Activated T-cell treated with anti-CD3 and anti-CD28 coated beads, Interleukin-2, amount 50 U/mL, for 72 hours (primary cell): ENCODE data around the gene HNRNPA1. TPM values are rescaled to one million over a fixed set of nuclear protein-coding genes. Genes with fewer than 3 reads are reported as not detected.

Experiments
- ATAC-seq, 2 donors: fragments of 150-1000 bp; cut with Tn5 transposase; replicated peaks in 1 of 2; 2 replicates each; pipeline ENCODE4 v1.10.0; 2021; ENCODE audit warnings: moderate library complexity in 2 of 2, mild to moderate bottlenecking in 1 of 2
- DNase-seq, 2 donors: peaks; one replicate each; pipeline ENCODE4 v3.0.0; 2021 to 2022; ENCODE audit warnings: mixed read lengths in 1 of 2
- H3K27ac Mint-ChIP-seq: one replicate; pipeline ENCODE4 v1.8.0; 2022; ENCODE audit warnings: mild to moderate bottlenecking, moderate library complexity, mixed read lengths
- H3K27me3 Mint-ChIP-seq: one replicate; pipeline ENCODE4 v1.8.0; 2022; ENCODE audit warnings: low read depth, mixed read lengths
- H3K36me3 Mint-ChIP-seq, 2 donors: one replicate each; pipeline ENCODE4 v1.8.0; 2022; ENCODE audit warnings: mixed read lengths in 2 of 2, mild to moderate bottlenecking in 1 of 2; ENCODE audit not compliant: insufficient read depth in 2 of 2
- H3K4me1 Mint-ChIP-seq: one replicate; pipeline ENCODE4 v1.8.0; 2022; ENCODE audit warnings: low read depth, mixed read lengths
- H3K4me3 Mint-ChIP-seq, 2 donors: one replicate each; pipeline ENCODE4 v1.8.0; 2022; ENCODE audit warnings: mild to moderate bottlenecking in 2 of 2, mixed read lengths in 2 of 2, moderate library complexity in 2 of 2
- H3K9me3 Mint-ChIP-seq, 2 donors: one replicate each; pipeline ENCODE4 v1.8.0; 2022; ENCODE audit warnings: mixed read lengths in 2 of 2
- total RNA-seq, 2 donors: library from RNA; stranded (reverse); gene quantifications; one replicate each; pipeline ENCODE4 v1.2.3, GENCODE V29; 2022

The HNRNPA1 gene
- total RNA-seq, 2 donors from 2014 or later, result 1,863 to 1,950 TPM

- Mint-ChIP-seq H3K9me3 (no peaks in the 10 kb centered on the region), H3K36me3 (peaks cover 7 to 9% of the 10 kb centered on the region in 2 donors), H3K27me3 (no peaks in the 10 kb centered on the region), H3K4me1 (peaks cover 28% of the 10 kb centered on the region), H3K4me3 (peak overlapping the region in 1 of 2 donors; percentile 56), H3K27ac (peak overlapping the region; percentile 27)
- no peak for ATAC-seq
- DNase-seq, result no peak
Observed at GRCh38 chr12:54258201-54258681, 22.3 kb upstream of the HNRNPA1 start.

GRCh38 chr12:54259194-54260011 lies 21.1 kb upstream of the HNRNPA1 start:
- peak overlapping the region; percentile 82 for H3K27ac Mint-ChIP-seq
- ATAC-seq (peak; percentile 69 to 78), DNase-seq (peak; percentile 43 to 59)
- H3K4me3 Mint-ChIP-seq, result peak overlapping the region; percentile 79 to 81
- H3K27me3 Mint-ChIP-seq, result no peaks in the 10 kb centered on the region
- H3K36me3 Mint-ChIP-seq, result peaks cover 9 to 10% of the 10 kb centered on the region in 2 donors
- no peaks in the 10 kb centered on the region for H3K9me3 Mint-ChIP-seq
- H3K4me1 Mint-ChIP-seq, result peaks cover 39% of the 10 kb centered on the region

GRCh38 chr12:54261815-54262402 lies 18.6 kb upstream of the HNRNPA1 start:
- Mint-ChIP-seq H3K27ac (peak overlapping the region; percentile 32), H3K4me3 (no peak overlapping the region), H3K36me3 (peaks cover 6% of the 10 kb centered on the region in 2 donors), H3K27me3 (no peaks in the 10 kb centered on the region), H3K9me3 (no peaks in the 10 kb centered on the region), H3K4me1 (peaks cover 54% of the 10 kb centered on the region)
- DNase-seq, result no peak
- ATAC-seq, result no peak

GRCh38 chr12:54262403-54262925 lies 18.1 kb upstream of the HNRNPA1 start:
- DNase-seq (no peak), ATAC-seq (no peak)
- H3K4me3 Mint-ChIP-seq, result peak overlapping the region in 1 of 2 donors; percentile 11
- peaks cover 3 to 6% of the 10 kb centered on the region in 2 donors for H3K36me3 Mint-ChIP-seq
- H3K9me3 Mint-ChIP-seq, result no peaks in the 10 kb centered on the region
- peak overlapping the region; percentile 69 for H3K27ac Mint-ChIP-seq
- peaks cover 54% of the 10 kb centered on the region for H3K4me1 Mint-ChIP-seq
- no peaks in the 10 kb centered on the region for H3K27me3 Mint-ChIP-seq

- H3K4me3 Mint-ChIP-seq, result peak overlapping the region in 1 of 2 donors; percentile 20
- H3K9me3 Mint-ChIP-seq, result no peaks in the 10 kb centered on the region
- H3K27me3 Mint-ChIP-seq, result no peaks in the 10 kb centered on the region
- DNase-seq (no peak), ATAC-seq (no peak)
- peak overlapping the region; percentile 78 for H3K27ac Mint-ChIP-seq
- H3K36me3 Mint-ChIP-seq, result peaks cover 4 to 6% of the 10 kb centered on the region in 2 donors
- H3K4me1 Mint-ChIP-seq, result peaks cover 49% of the 10 kb centered on the region
Observed at GRCh38 chr12:54265364-54265812, 15.1 kb upstream of the HNRNPA1 start.

- no peak for ATAC-seq
- no peak overlapping the region for H3K4me3 Mint-ChIP-seq
Observed at GRCh38 chr12:54266852-54267251, 13.7 kb upstream of the HNRNPA1 start.

GRCh38 chr12:54270345-54270744 lies 10.2 kb upstream of the HNRNPA1 start:
- Mint-ChIP-seq H3K27me3 (no peaks in the 10 kb centered on the region), H3K4me3 (peak overlapping the region; percentile 4 to 83), H3K36me3 (peaks cover 3 to 15% of the 10 kb centered on the region in 2 donors), H3K4me1 (peaks cover 66% of the 10 kb centered on the region), H3K27ac (peak overlapping the region; percentile 99), H3K9me3 (no peaks in the 10 kb centered on the region)
- ATAC-seq, result peak; percentile 58 to 69
- no peak for DNase-seq

More at GRCh38 chr12:54266852-54267251, 13.7 kb upstream of the HNRNPA1 start:
- Mint-ChIP-seq H3K9me3 (no peaks in the 10 kb centered on the region), H3K27me3 (no peaks in the 10 kb centered on the region), H3K27ac (no peak overlapping the region), H3K36me3 (peaks cover 4 to 8% of the 10 kb centered on the region in 2 donors), H3K4me1 (peaks cover 54% of the 10 kb centered on the region)
- no peak for DNase-seq

- H3K36me3 Mint-ChIP-seq, result peaks cover 4 to 15% of the 10 kb centered on the region in 2 donors
Observed at GRCh38 chr12:54272214-54272613, 8.3 kb upstream of the HNRNPA1 start.

GRCh38 chr12:54273981-54274380 lies 6.5 kb upstream of the HNRNPA1 start:
- peaks cover 93% of the 10 kb centered on the region for H3K4me1 Mint-ChIP-seq
- H3K27me3 Mint-ChIP-seq, result no peaks in the 10 kb centered on the region
- ATAC-seq (no peak), DNase-seq (no peak)
- H3K27ac Mint-ChIP-seq, result peak overlapping the region; percentile 69
- peaks cover 4 to 22% of the 10 kb centered on the region in 2 donors for H3K36me3 Mint-ChIP-seq
- no peak overlapping the region for H3K4me3 Mint-ChIP-seq
- H3K9me3 Mint-ChIP-seq, result no peaks in the 10 kb centered on the region

More at GRCh38 chr12:54272214-54272613, 8.3 kb upstream of the HNRNPA1 start:
- Mint-ChIP-seq H3K4me1 (peaks cover 79% of the 10 kb centered on the region), H3K27ac (peak overlapping the region; percentile 96), H3K27me3 (no peaks in the 10 kb centered on the region), H3K4me3 (peak overlapping the region; percentile 14 to 89), H3K9me3 (no peaks in the 10 kb centered on the region)
- DNase-seq (no peak), ATAC-seq (peak; percentile 83 to 86)

GRCh38 chr12:54276368-54276767 lies 4.2 kb upstream of the HNRNPA1 start:
- H3K4me1 Mint-ChIP-seq, result peaks cover 72% of the 10 kb centered on the region
- H3K27me3 Mint-ChIP-seq, result no peaks in the 10 kb centered on the region
- H3K36me3 Mint-ChIP-seq, result peaks cover 4 to 17% of the 10 kb centered on the region in 2 donors
- H3K9me3 Mint-ChIP-seq, result no peaks in the 10 kb centered on the region
- DNase-seq (no peak), ATAC-seq (no peak)
- peak overlapping the region in 1 of 2 donors; percentile 94 for H3K4me3 Mint-ChIP-seq
- peak overlapping the region; percentile 94 for H3K27ac Mint-ChIP-seq

GRCh38 chr12:54277823-54278276 lies 2.7 kb upstream of the HNRNPA1 start:
- no peak overlapping the region for H3K4me3 Mint-ChIP-seq
- H3K27me3 Mint-ChIP-seq, result no peaks in the 10 kb centered on the region
- no peak overlapping the region for H3K27ac Mint-ChIP-seq
- peaks cover 10 to 13% of the 10 kb centered on the region in 2 donors for H3K36me3 Mint-ChIP-seq
- no peaks in the 10 kb centered on the region for H3K9me3 Mint-ChIP-seq
- DNase-seq (no peak), ATAC-seq (no peak)
- H3K4me1 Mint-ChIP-seq, result peaks cover 72% of the 10 kb centered on the region

GRCh38 chr12:54279227-54279631 lies 1.3 kb upstream of the HNRNPA1 start:
- H3K36me3 Mint-ChIP-seq, result peaks cover 10 to 16% of the 10 kb centered on the region in 2 donors
- DNase-seq (no peak), ATAC-seq (no peak)
- no peak overlapping the region for H3K27ac Mint-ChIP-seq
- H3K27me3 Mint-ChIP-seq, result no peaks in the 10 kb centered on the region
- H3K9me3 Mint-ChIP-seq, result no peaks in the 10 kb centered on the region
- H3K4me1 Mint-ChIP-seq, result peaks cover 72% of the 10 kb centered on the region
- no peak overlapping the region for H3K4me3 Mint-ChIP-seq
